ENCODE measurements around the gene USP36. TPM values are rescaled to one million over a fixed set of nuclear protein-coding genes. Genes with fewer than 3 reads are reported as not detected.
A peak's percentile ranks its signal among the peaks of the same experiment; 100 is the strongest.

The USP36 gene
- total and polyA plus RNA-seq, 3 experiments from 2014 or later, result 43.2 to 122 (median 118) TPM

DNA sequence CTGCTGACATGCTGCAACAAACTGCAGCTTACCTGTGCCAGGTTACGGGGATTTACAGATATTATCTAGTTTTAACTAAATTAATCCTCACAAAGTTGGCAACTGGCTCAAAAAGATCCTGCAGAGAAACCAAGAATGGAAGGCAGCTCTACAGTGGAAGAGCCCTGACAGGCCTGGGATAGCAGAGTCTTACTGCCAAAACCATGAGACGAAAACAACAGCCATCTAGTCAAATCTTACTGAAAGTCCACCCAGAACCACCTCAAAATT lies 8.1 kb downstream of the USP36 start:
- POLR2A ChIA-PET, result no interaction called here
- Mint-ChIP-seq H3K4me3 (no peak overlapping the region), H3K27ac (peak overlapping the region in 2 of 8 donors; percentile 47 to 48), H3K27me3 (no peaks in the 10 kb centered on the region), H3K36me3 (peaks cover 29 to 95% (median 38%) of the 10 kb centered on the region in 3 donors), H3K9me3 (no peaks in the 10 kb centered on the region), H3K4me1 (peaks cover 29 to 57% (median 35%) of the 10 kb centered on the region in 3 donors)
- Histone ChIP-seq H3K9me3 (ENCODE audit: low read length) (no peaks in the 10 kb centered on the region), H3K4me1 (ENCODE audit: insufficient read depth, low read length) (no peaks in the 10 kb centered on the region), H3K27me3 (ENCODE audit: insufficient read depth, low read length, poor library complexity, severe bottlenecking) (no peaks in the 10 kb centered on the region), H3K27ac (ENCODE audit: low read depth, low read length) (no peak overlapping the region), H3K36me3 (ENCODE audit: insufficient read depth, low read length) (peaks cover 85% of the 10 kb centered on the region), H3K4me3 (ENCODE audit: low read length) (no peak overlapping the region)
- CTCF ChIA-PET, result interaction anchor here (2.0 kb wide), 1 partner anchor 13 kb away, joined by 6 read pairs; no protein-coding TSS in a partner anchor
- DNase-seq, result no peak

DNA sequence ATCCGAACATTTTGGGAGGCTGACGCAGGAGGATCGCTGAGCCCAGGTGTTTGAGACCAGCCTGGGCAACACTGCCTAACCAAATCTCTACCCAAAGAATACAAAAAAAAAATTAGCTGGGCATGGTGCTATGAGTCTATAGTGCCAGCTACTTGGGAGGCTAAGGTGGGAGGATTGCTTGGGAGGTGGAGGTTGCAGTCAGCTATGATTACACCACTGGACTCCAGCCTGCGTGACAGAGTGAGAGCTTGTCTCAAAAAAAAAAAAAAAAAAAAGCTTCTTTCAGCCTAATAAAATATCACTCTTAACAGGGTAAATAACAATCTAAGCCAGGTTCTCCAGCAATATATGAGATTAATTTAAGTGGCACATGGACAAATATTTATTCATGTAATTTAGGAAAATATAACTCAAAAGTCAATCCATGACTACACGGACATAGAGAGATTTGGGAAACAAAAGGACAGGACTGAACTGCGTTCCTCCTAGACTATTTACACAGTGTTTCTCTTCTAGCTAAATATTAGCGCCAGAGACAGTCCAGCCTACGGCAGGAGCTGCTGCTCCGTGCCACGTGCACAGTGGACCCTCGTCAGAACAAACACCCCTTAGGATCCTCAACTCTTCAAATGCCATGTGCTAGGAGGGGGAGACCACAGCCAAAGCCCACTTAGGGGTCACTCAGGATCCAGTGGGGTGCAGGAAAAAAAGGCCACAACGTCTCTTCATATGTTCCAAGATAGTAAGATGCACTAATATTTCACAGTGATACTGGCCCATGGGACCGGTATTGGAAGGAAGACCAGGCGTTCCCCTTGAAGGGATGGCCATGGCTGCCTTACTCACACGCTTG lies 8.7 kb downstream of the USP36 start:
- ChIA-PET POLR2A (interaction anchor here (0.6 kb wide), 1 partner anchor 279 kb away, joined by 3 read pairs; no protein-coding TSS in a partner anchor), CTCF (interaction anchor here (2.0 kb wide), 1 partner anchor 12 kb away, joined by 6 read pairs; no protein-coding TSS in a partner anchor)
- Mint-ChIP-seq H3K4me3 (no peak overlapping the region), H3K4me1 (peaks cover 24 to 54% (median 29%) of the 10 kb centered on the region in 3 donors), H3K36me3 (peaks cover 28 to 94% (median 41%) of the 10 kb centered on the region in 3 donors), H3K27ac (peak overlapping the region in 3 of 8 donors; percentile 48 to 66 (median 58)), H3K9me3 (no peaks in the 10 kb centered on the region), H3K27me3 (no peaks in the 10 kb centered on the region)
- Histone ChIP-seq H3K36me3 (ENCODE audit: insufficient read depth, low read length) (peaks cover 84% of the 10 kb centered on the region), H3K9me3 (ENCODE audit: low read length) (no peaks in the 10 kb centered on the region), H3K4me1 (ENCODE audit: insufficient read depth, low read length) (no peaks in the 10 kb centered on the region), H3K27me3 (ENCODE audit: insufficient read depth, low read length, poor library complexity, severe bottlenecking) (no peaks in the 10 kb centered on the region), H3K4me3 (ENCODE audit: low read length) (no peak overlapping the region), H3K27ac (ENCODE audit: low read depth, low read length) (no peak overlapping the region)
- no peak for DNase-seq

- ChIA-PET POLR2A (no interaction called here), CTCF (no interaction called here)
- H3K36me3 ChIP-seq (ENCODE audit: insufficient read depth, low read length), result peaks cover 83% of the 10 kb centered on the region
- H3K27ac Mint-ChIP-seq, result peak overlapping the region in 1 of 8 donors; percentile 13
- H3K4me3 Mint-ChIP-seq, result no peak overlapping the region
- H3K9me3 ChIP-seq (ENCODE audit: low read length), result no peaks in the 10 kb centered on the region
- H3K27me3 Mint-ChIP-seq, result no peaks in the 10 kb centered on the region
- no peaks in the 10 kb centered on the region for H3K9me3 Mint-ChIP-seq
- H3K27ac ChIP-seq (ENCODE audit: low read depth, low read length), result no peak overlapping the region
- peaks cover 22 to 95% (median 43%) of the 10 kb centered on the region in 3 donors for H3K36me3 Mint-ChIP-seq
- H3K4me1 ChIP-seq (ENCODE audit: insufficient read depth, low read length), result no peaks in the 10 kb centered on the region
- no peak for DNase-seq
- peaks cover 23 to 50% (median 29%) of the 10 kb centered on the region in 3 donors for H3K4me1 Mint-ChIP-seq
- H3K27me3 ChIP-seq (ENCODE audit: insufficient read depth, low read length, poor library complexity, severe bottlenecking), result no peaks in the 10 kb centered on the region
- H3K4me3 ChIP-seq (ENCODE audit: low read length), result no peak overlapping the region
Observed at GRCh38 chr17:78829477-78829876, 11.1 kb downstream of the USP36 start.

DNA sequence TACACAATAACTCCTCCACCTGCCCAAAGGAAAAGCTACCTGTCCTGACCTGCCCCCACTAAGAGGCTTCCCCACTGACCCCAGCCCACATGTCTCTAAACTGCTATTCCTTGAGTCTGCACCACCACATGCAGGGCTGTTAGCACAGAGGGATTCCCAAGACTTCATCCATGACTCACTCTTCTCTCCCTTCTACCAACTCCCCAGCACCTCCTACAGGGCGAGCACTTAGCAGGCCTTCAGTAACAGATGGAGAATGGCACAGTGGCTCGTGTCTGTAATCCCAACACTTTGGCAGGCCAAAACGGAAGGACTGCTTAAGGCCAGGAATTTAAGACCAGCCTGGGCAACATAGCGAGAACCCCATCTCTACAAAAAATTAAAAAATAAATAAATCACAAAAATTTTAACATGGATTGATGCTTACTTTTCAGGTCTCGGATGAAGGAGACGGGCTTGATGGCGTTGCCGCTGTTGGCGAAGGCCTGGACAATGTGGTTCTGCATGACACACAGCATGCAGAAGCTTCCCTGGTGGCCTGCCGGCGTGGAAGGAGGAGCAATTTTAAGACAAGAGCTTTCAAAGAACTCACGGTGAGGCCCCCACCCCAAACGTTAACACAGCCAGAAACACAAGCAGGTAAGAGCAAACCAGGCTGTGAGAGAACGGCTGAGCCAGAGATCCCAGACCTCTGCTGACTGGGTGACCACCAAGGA lies 12.0 kb downstream of the USP36 start:
- H3K27ac Mint-ChIP-seq, result peak overlapping the region in 6 of 8 donors; percentile 45 to 82 (median 64)
- peaks cover 22 to 95% (median 45%) of the 10 kb centered on the region in 3 donors for H3K36me3 Mint-ChIP-seq
- Histone ChIP-seq H3K9me3 (ENCODE audit: low read length) (no peaks in the 10 kb centered on the region), H3K27ac (ENCODE audit: low read depth, low read length) (no peak overlapping the region), H3K36me3 (ENCODE audit: insufficient read depth, low read length) (peaks cover 85% of the 10 kb centered on the region), H3K27me3 (ENCODE audit: insufficient read depth, low read length, poor library complexity, severe bottlenecking) (no peaks in the 10 kb centered on the region), H3K4me1 (ENCODE audit: insufficient read depth, low read length) (no peaks in the 10 kb centered on the region), H3K4me3 (ENCODE audit: low read length) (no peak overlapping the region)
- DNase-seq, result no peak
- CTCF ChIA-PET, result no interaction called here
- no peak overlapping the region for H3K4me3 Mint-ChIP-seq
- no peaks in the 10 kb centered on the region for H3K9me3 Mint-ChIP-seq
- H3K27me3 Mint-ChIP-seq, result peaks cover 0 to 4% of the 10 kb centered on the region in 2 donors
- H3K4me1 Mint-ChIP-seq, result peaks cover 26 to 54% (median 35%) of the 10 kb centered on the region in 3 donors
- POLR2A ChIA-PET, result no interaction called here

- Histone ChIP-seq H3K27ac (ENCODE audit: low read depth, low read length) (no peak overlapping the region), H3K27me3 (ENCODE audit: insufficient read depth, low read length, poor library complexity, severe bottlenecking) (no peaks in the 10 kb centered on the region), H3K4me3 (ENCODE audit: low read length) (no peak overlapping the region), H3K9me3 (ENCODE audit: low read length) (no peaks in the 10 kb centered on the region), H3K4me1 (ENCODE audit: insufficient read depth, low read length) (no peaks in the 10 kb centered on the region), H3K36me3 (ENCODE audit: insufficient read depth, low read length) (peaks cover 76% of the 10 kb centered on the region)
- Mint-ChIP-seq H3K36me3 (peaks cover 20 to 95% (median 45%) of the 10 kb centered on the region in 3 donors), H3K27ac (peak overlapping the region in 4 of 8 donors; percentile 42 to 89 (median 63)), H3K4me3 (no peak overlapping the region), H3K4me1 (peaks cover 29 to 48% (median 44%) of the 10 kb centered on the region in 3 donors), H3K27me3 (peaks cover 0 to 4% of the 10 kb centered on the region in 2 donors), H3K9me3 (no peaks in the 10 kb centered on the region)
- ChIA-PET POLR2A (no interaction called here), CTCF (no interaction called here)
- no peak for DNase-seq
Observed at GRCh38 chr17:78826836-78827509, 13.6 kb downstream of the USP36 start.

DNA sequence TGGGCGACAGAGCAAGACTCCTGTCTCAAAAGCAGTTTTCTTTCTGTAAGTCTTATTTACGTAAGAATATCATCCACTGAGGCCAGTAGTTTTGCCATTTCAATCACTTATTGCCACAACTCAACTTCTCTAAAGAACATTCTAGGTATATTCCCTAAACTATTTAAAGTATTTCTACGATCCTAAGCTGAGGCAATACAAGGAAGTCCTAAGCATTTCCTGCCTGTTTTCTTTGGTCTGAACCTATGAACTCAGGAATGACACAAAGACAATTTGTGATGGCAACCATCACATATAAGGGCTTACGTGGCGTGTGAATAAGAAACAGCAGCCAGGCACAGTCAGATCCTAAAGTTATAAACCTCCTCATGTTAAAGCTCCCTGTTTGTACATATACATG lies 14.2 kb downstream of the USP36 start:
- POLR2A ChIA-PET, result no interaction called here
- Mint-ChIP-seq H3K9me3 (no peaks in the 10 kb centered on the region), H3K4me3 (no peak overlapping the region), H3K36me3 (peaks cover 18 to 95% (median 46%) of the 10 kb centered on the region in 3 donors), H3K27ac (peak overlapping the region in 3 of 8 donors; percentile 42 to 89 (median 66)), H3K4me1 (peaks cover 29 to 44% (median 42%) of the 10 kb centered on the region in 3 donors), H3K27me3 (peaks cover 0 to 4% of the 10 kb centered on the region in 2 donors)
- no peaks in the 10 kb centered on the region for H3K4me1 ChIP-seq (ENCODE audit: insufficient read depth, low read length)
- H3K27ac ChIP-seq (ENCODE audit: low read depth, low read length), result no peak overlapping the region
- H3K36me3 ChIP-seq (ENCODE audit: insufficient read depth, low read length), result peaks cover 76% of the 10 kb centered on the region
- DNase-seq, result no peak
- no peak overlapping the region for H3K4me3 ChIP-seq (ENCODE audit: low read length)
- CTCF ChIA-PET, result no interaction called here
- H3K27me3 ChIP-seq (ENCODE audit: insufficient read depth, low read length, poor library complexity, severe bottlenecking), result no peaks in the 10 kb centered on the region
- H3K9me3 ChIP-seq (ENCODE audit: low read length), result no peaks in the 10 kb centered on the region

GRCh38 chr17:78825696-78826095 lies 14.9 kb downstream of the USP36 start:
- no peak overlapping the region for H3K27ac ChIP-seq (ENCODE audit: low read depth, low read length)

More at GRCh38 chr17:78825696-78826095, 14.9 kb downstream of the USP36 start:
- Mint-ChIP-seq H3K27me3 (peaks cover 0 to 4% of the 10 kb centered on the region in 2 donors), H3K4me3 (no peak overlapping the region), H3K27ac (peak overlapping the region in 6 of 8 donors; percentile 26 to 87 (median 82)), H3K36me3 (peaks cover 18 to 96% (median 46%) of the 10 kb centered on the region in 3 donors), H3K4me1 (peaks cover 34 to 48% (median 47%) of the 10 kb centered on the region in 3 donors), H3K9me3 (no peaks in the 10 kb centered on the region)
- H3K9me3 ChIP-seq (ENCODE audit: low read length), result no peaks in the 10 kb centered on the region
- DNase-seq, result no peak
- CTCF ChIA-PET, result no interaction called here
- POLR2A ChIA-PET, result no interaction called here
- peaks cover 76% of the 10 kb centered on the region for H3K36me3 ChIP-seq (ENCODE audit: insufficient read depth, low read length)
- peaks cover 3% of the 10 kb centered on the region for H3K4me1 ChIP-seq (ENCODE audit: insufficient read depth, low read length)
- no peak overlapping the region for H3K4me3 ChIP-seq (ENCODE audit: low read length)
- no peaks in the 10 kb centered on the region for H3K27me3 ChIP-seq (ENCODE audit: insufficient read depth, low read length, poor library complexity, severe bottlenecking)

Measured in CD8-positive, alpha-beta memory T cell (primary cell).